GM23338 (cell line): ENCODE results near the gene CSF1R. TPM values are rescaled to one million over a fixed set of nuclear protein-coding genes. Genes with fewer than 3 reads are reported as not detected.

Experiments used
- ATAC-seq: fragments of 200-7000 bp; cut with Tn5 transposase; 3 replicates; pipeline ENCODE4 v1.9.1; 2020
- DNase-seq: peaks from one replicate; pipeline ENCODE4 v3.0.0-alpha.2; 2015; ENCODE audit warnings: low spot score
- H2AFZ ChIP-seq: fragments of 200-600 bp; sonication (generic); 2 replicates; pipeline ENCODE4 v1.8.0; 2016; ENCODE audit warnings: antibody characterized with exemption, mild to moderate bottlenecking, moderate library complexity
- H3F3A ChIP-seq: fragments of 200-600 bp; sonication (generic); replicated peaks from 2 replicates; pipeline ENCODE4 v1.8.0; 2017; ENCODE audit warnings: antibody characterized with exemption, mixed run types, low read depth
- H3K27ac ChIP-seq: fragments of 200-600 bp; sonication (generic); 2 replicates; pipeline ENCODE4 v1.6.1; 2016; ENCODE audit warnings: low read depth
- H3K27me3 ChIP-seq: fragments of 200-600 bp; sonication (generic); 2 replicates; pipeline ENCODE4 v1.8.0; 2016; ENCODE audit warnings: mild to moderate bottlenecking, mixed run types, moderate library complexity; ENCODE audit not compliant: insufficient read depth
- H3K36me3 ChIP-seq: fragments of 200-600 bp; sonication (generic); 2 replicates; pipeline ENCODE4 v1.8.0; 2016; ENCODE audit warnings: mild to moderate bottlenecking; ENCODE audit not compliant: insufficient read depth
- H3K4me1 ChIP-seq: fragments of 200-600 bp; sonication (generic); 2 replicates; pipeline ENCODE4 v1.8.0; 2016; ENCODE audit warnings: mild to moderate bottlenecking, moderate library complexity; ENCODE audit not compliant: insufficient read depth
- H3K4me2 ChIP-seq: fragments of 200-600 bp; sonication (generic); 2 replicates; pipeline ENCODE4 v1.7.1; 2017; ENCODE audit warnings: mixed run types
- H3K4me3 ChIP-seq: fragments of 200-600 bp; sonication (generic); 2 replicates; pipeline ENCODE4 v1.6.1; 2016; ENCODE audit warnings: mixed run types
- H3K79me2 ChIP-seq: fragments of 200-600 bp; sonication (generic); replicated peaks from 2 replicates; pipeline ENCODE4 v1.8.0; 2017; ENCODE audit warnings: mild to moderate bottlenecking; ENCODE audit not compliant: insufficient read depth
- H3K9me2 ChIP-seq: fragments of 200-600 bp; sonication (generic); 2 replicates; pipeline ENCODE4 v1.8.0; 2017; ENCODE audit not compliant: insufficient read depth
- H4K20me1 ChIP-seq: fragments of 200-600 bp; sonication (generic); replicated peaks from 2 replicates; pipeline ENCODE4 v1.8.0; 2017; ENCODE audit warnings: mild to moderate bottlenecking; ENCODE audit not compliant: insufficient read depth
- H3K27ac Mint-ChIP-seq: 2 replicates; pipeline ENCODE4 v1.8.0; 2020; ENCODE audit warnings: inconsistent platforms, mild to moderate bottlenecking, moderate library complexity, mixed read lengths
- H3K27me3 Mint-ChIP-seq: 3 replicates; pipeline ENCODE4 v1.8.0; 2022; ENCODE audit warnings: low read depth, mild to moderate bottlenecking, moderate library complexity, mixed read lengths, inconsistent platforms; ENCODE audit not compliant: insufficient read depth, poor library complexity
- H3K36me3 Mint-ChIP-seq: 3 replicates; pipeline ENCODE4 v1.8.0; 2021; ENCODE audit warnings: low read depth, mild to moderate bottlenecking, inconsistent platforms, moderate library complexity, mixed read lengths
- H3K4me1 Mint-ChIP-seq: 3 replicates; pipeline ENCODE4 v1.8.0; 2020; ENCODE audit warnings: mild to moderate bottlenecking, inconsistent platforms, mixed read lengths
- H3K4me3 Mint-ChIP-seq: 3 replicates; pipeline ENCODE4 v1.8.0; 2021; ENCODE audit warnings: moderate library complexity, mild to moderate bottlenecking, inconsistent platforms, mixed read lengths
- H3K9me3 Mint-ChIP-seq: 3 replicates; pipeline ENCODE4 v1.8.0; 2020; ENCODE audit warnings: moderate library complexity, mild to moderate bottlenecking, inconsistent platforms, mixed read lengths
- CREB1 ChIP-seq: fragments of 250-450 bp; sonication (Bioruptor Pico); IDR thresholded peaks from 2 replicates; pipeline ENCODE4 v1.5.0; 2020; ENCODE audit warnings: low read depth, mild to moderate bottlenecking, moderate library complexity
- ETS1 ChIP-seq: IDR thresholded peaks from 2 replicates; pipeline ENCODE4 v1.6.1; 2016; ENCODE audit warnings: antibody characterized with exemption
- EZH2 ChIP-seq: fragments of 200-600 bp; sonication (generic); IDR thresholded peaks from one replicate; pipeline ENCODE4 v1.8.0; 2017; ENCODE audit warnings: antibody characterized with exemption, mild to moderate bottlenecking, low read depth; ENCODE audit not compliant: unreplicated experiment
- EZH2phosphoT487 ChIP-seq: fragments of 200-600 bp; sonication (generic); IDR thresholded peaks from one replicate; pipeline ENCODE4 v1.8.1; 2018; ENCODE audit warnings: antibody characterized with exemption; ENCODE audit not compliant: unreplicated experiment
- JUNB ChIP-seq: IDR thresholded peaks from one replicate; pipeline ENCODE4 v1.6.1; 2016; ENCODE audit warnings: antibody characterized with exemption; ENCODE audit not compliant: unreplicated experiment
- NANOG ChIP-seq: IDR thresholded peaks from 2 replicates; pipeline ENCODE4 v1.6.1; 2016; ENCODE audit warnings: antibody characterized with exemption, borderline replicate concordance
- POLR2AphosphoS5 ChIP-seq: IDR thresholded peaks from 2 replicates; pipeline ENCODE4 v1.6.1; 2016; ENCODE audit warnings: antibody characterized with exemption, low read depth
- STAT1 ChIP-seq: IDR thresholded peaks from one replicate; pipeline ENCODE4 v1.6.1; 2016; ENCODE audit warnings: antibody characterized with exemption; ENCODE audit not compliant: unreplicated experiment
- ZNF114 ChIP-seq: fragments of 250-450 bp; sonication (Bioruptor Pico); IDR thresholded peaks from 2 replicates; pipeline ENCODE4 v1.5.0; 2020; ENCODE audit warnings: mild to moderate bottlenecking, moderate library complexity
- ZNF331 ChIP-seq: fragments of 250-450 bp; sonication (Bioruptor Pico); IDR thresholded peaks from 2 replicates; pipeline ENCODE4 v1.5.0; 2020; ENCODE audit warnings: low read depth, mild to moderate bottlenecking, moderate library complexity
- polyA plus RNA-seq: library from polyadenylated mRNA; unstranded; fragments of >200 nt; fragmentation: Nextera tagmentation; extraction: Ambion mirVana; gene quantifications from 2 replicates; pipeline ENCODE4 v1.2.1, GENCODE V29; 2016
- total RNA-seq: library from RNA; depleted of rRNA; stranded (reverse); fragments of >200 nt; shearing (Covaris generic); gene quantifications from 2 replicates; pipeline ENCODE4 v1.2.3, GENCODE V29; 2014

The CSF1R gene
- total and polyA plus RNA-seq, 2 experiments from 2014 or later: 0.21 TPM; not detected in 1

GRCh38 chr5:150077996-150078801, 8.2 kb downstream of the CSF1R start:
- no peaks in the 10 kb centered on the region for H3K79me2 ChIP-seq
- H3K27ac ChIP-seq: no peak overlapping the region
- ATAC-seq (no peak), DNase-seq (no peak)
- H3K27me3 ChIP-seq: no peaks in the 10 kb centered on the region
- Mint-ChIP-seq H3K9me3 (no peaks in the 10 kb centered on the region), H3K4me3 (no peak overlapping the region), H3K27ac (no peak overlapping the region), H3K4me1 (peaks cover 8% of the 10 kb centered on the region; the same call in 2 of the 3 replicates), H3K27me3 (peaks cover 6% of the 10 kb centered on the region), H3K36me3 (no peaks in the 10 kb centered on the region)
- H3K9me2 ChIP-seq: peaks cover 2% of the 10 kb centered on the region; the same call in 1 of the 2 replicates
- H4K20me1 ChIP-seq: no peaks in the 10 kb centered on the region
- no peaks in the 10 kb centered on the region for H3F3A ChIP-seq
- H3K36me3 ChIP-seq: no peaks in the 10 kb centered on the region
- no peak for TF ChIP-seq STAT1
- no peak overlapping the region for H3K4me2 ChIP-seq
- H3K4me1 ChIP-seq: peaks cover 12% of the 10 kb centered on the region
- H2AFZ ChIP-seq: no peak overlapping the region
- H3K4me3 ChIP-seq: no peak overlapping the region

- H3K27me3 Mint-ChIP-seq: peaks cover 4% of the 10 kb centered on the region
- Histone ChIP-seq H3K4me2 (no peak overlapping the region), H2AFZ (no peak overlapping the region), H3K27me3 (no peaks in the 10 kb centered on the region), H3K27ac (no peak overlapping the region), H3K4me1 (peaks cover 4% of the 10 kb centered on the region), H3K4me3 (no peak overlapping the region), H3K36me3 (no peaks in the 10 kb centered on the region), H3F3A (no peaks in the 10 kb centered on the region), H3K79me2 (no peaks in the 10 kb centered on the region), H4K20me1 (no peaks in the 10 kb centered on the region), H3K9me2 (peaks cover 4% of the 10 kb centered on the region; the same call in 1 of the 2 replicates)
- no peak for ATAC-seq
- no peak overlapping the region for H3K27ac Mint-ChIP-seq
- H3K9me3 Mint-ChIP-seq: no peaks in the 10 kb centered on the region
- no peak for DNase-seq
- H3K4me3 Mint-ChIP-seq: no peak overlapping the region
- no peaks in the 10 kb centered on the region for H3K36me3 Mint-ChIP-seq
- H3K4me1 Mint-ChIP-seq: peaks cover 2% of the 10 kb centered on the region; the same call in 2 of the 3 replicates
- TF ChIP-seq JUNB (no peak), POLR2AphosphoS5 (no peak), ZNF331 (CRISPR knock-in tag) (no peak)
These were observed 9.3 kb downstream of the CSF1R start for GRCh38 chr5:150077060-150077459.

- Histone ChIP-seq H3K27me3 (no peaks in the 10 kb centered on the region), H3K4me1 (no peaks in the 10 kb centered on the region), H3K36me3 (no peaks in the 10 kb centered on the region), H3K4me3 (no peak overlapping the region), H3K79me2 (no peaks in the 10 kb centered on the region), H3K27ac (no peak overlapping the region), H3F3A (no peaks in the 10 kb centered on the region), H4K20me1 (no peaks in the 10 kb centered on the region), H3K4me2 (no peak overlapping the region), H3K9me2 (peaks cover 4% of the 10 kb centered on the region; the same call in 1 of the 2 replicates), H2AFZ (no peak overlapping the region)
- peak; percentile 51; the same call in 1 of the 3 replicates for ATAC-seq
- no peak overlapping the region for H3K4me3 Mint-ChIP-seq
- no peaks in the 10 kb centered on the region for H3K4me1 Mint-ChIP-seq
- no peaks in the 10 kb centered on the region for H3K36me3 Mint-ChIP-seq
- H3K27me3 Mint-ChIP-seq: peaks cover 4% of the 10 kb centered on the region
- no peak overlapping the region for H3K27ac Mint-ChIP-seq
- no peaks in the 10 kb centered on the region for H3K9me3 Mint-ChIP-seq
- no peak for DNase-seq
- TF ChIP-seq ETS1 (no peak), STAT1 (no peak), ZNF114 (CRISPR knock-in tag) (no peak), POLR2AphosphoS5 (no peak), ZNF331 (CRISPR knock-in tag) (no peak), NANOG (no peak), CREB1 (no peak), EZH2 (no peak), JUNB (no peak), EZH2phosphoT487 (no peak)
These were observed 10.5 kb downstream of the CSF1R start for GRCh38 chr5:150075806-150076205.
